Smooth muscle cell (in vitro differentiated cells): ENCODE measurements around the gene CHST11. TPM values are rescaled to one million over a fixed set of nuclear protein-coding genes. Genes with fewer than 3 reads are reported as not detected.

Experiments
- DNase-seq: peaks from one replicate; lab custom pipeline; 2025; ENCODE audit not compliant: unreplicated experiment; lab: John Stamatoyannopoulos, UW
- H2AFZ ChIP-seq: fragments of 200-600 bp; sonication (generic); 2 replicates; pipeline ENCODE4 v1.6.0; 2016; ENCODE audit warnings: antibody characterized with exemption, low read depth, mild to moderate bottlenecking
- H3F3A ChIP-seq: fragments of 200-600 bp; sonication (generic); 2 replicates; pipeline ENCODE4 v1.6.0; 2017; ENCODE audit warnings: antibody characterized with exemption, low read depth
- H3K27ac ChIP-seq: fragments of 200-600 bp; sonication (generic); 2 replicates; pipeline ENCODE4 v1.5.1; 2016; ENCODE audit warnings: low read depth, mild to moderate bottlenecking
- H3K27me3 ChIP-seq: fragments of 200-600 bp; sonication (generic); 2 replicates; pipeline ENCODE4 v1.6.1; 2016; ENCODE audit warnings: low read depth, mild to moderate bottlenecking
- H3K36me3 ChIP-seq: fragments of 200-600 bp; sonication (generic); 2 replicates; pipeline ENCODE4 v1.5.1; 2016; ENCODE audit warnings: low read depth
- H3K4me1 ChIP-seq: fragments of 200-600 bp; sonication (generic); 2 replicates; pipeline ENCODE4 v1.5.1; 2016; ENCODE audit warnings: low read depth
- H3K4me2 ChIP-seq: fragments of 200-600 bp; sonication (generic); 2 replicates; pipeline ENCODE4 v1.6.0; 2016; ENCODE audit warnings: mild to moderate bottlenecking
- H3K4me3 ChIP-seq: fragments of 200-600 bp; sonication (generic); 2 replicates; pipeline ENCODE4 v1.5.1; 2016; ENCODE audit warnings: mild to moderate bottlenecking
- H3K79me2 ChIP-seq: fragments of 200-600 bp; sonication (generic); 2 replicates; pipeline ENCODE4 v1.6.0; 2016; ENCODE audit warnings: low read depth, mild to moderate bottlenecking
- H3K9ac ChIP-seq: fragments of 200-600 bp; sonication (generic); 2 replicates; pipeline ENCODE4 v1.6.0; 2016; ENCODE audit warnings: low read depth
- H3K9me3 ChIP-seq: fragments of 200-600 bp; sonication (generic); replicated peaks from 2 replicates; pipeline ENCODE4 v1.5.1; 2016; ENCODE audit warnings: low read depth
- H4K20me1 ChIP-seq: fragments of 200-600 bp; sonication (generic); 2 replicates; pipeline ENCODE4 v1.6.0; 2016; ENCODE audit warnings: low read depth
- WGBS: methylation state at CpG from one replicate; pipeline ENCODE4 v1.1.7; 2016; ENCODE audit warnings: low lambda C conversion rate; 5-methylcytosine and 5-hydroxymethylcytosine counted together
- polyA plus RNA-seq: library from polyadenylated mRNA; unstranded; fragments of >200 nt; fragmentation: Nextera tagmentation; extraction: Ambion mirVana; gene quantifications from 2 replicates; pipeline ENCODE4 v1.2.1, GENCODE V29; 2016
- total RNA-seq: library from RNA; depleted of rRNA; stranded (reverse); fragments of >200 nt; gene quantifications from 2 replicates; pipeline ENCODE4 v1.2.3, GENCODE V29; 2014
- TF ChIP-seq, protein P1 (sequence below): fragments of 200-600 bp; sonication (generic); IDR thresholded peaks from 2 replicates; pipeline ENCODE4 v1.5.1; 2017; ENCODE audit warnings: borderline replicate concordance, mild to moderate bottlenecking, antibody characterized with exemption; ENCODE audit not compliant: insufficient read depth, poor library complexity, severe bottlenecking

Gene CHST11
- total and polyA plus RNA-seq, 2 experiments from 2014 or later = 6.9 to 10.2 TPM

DNA sequence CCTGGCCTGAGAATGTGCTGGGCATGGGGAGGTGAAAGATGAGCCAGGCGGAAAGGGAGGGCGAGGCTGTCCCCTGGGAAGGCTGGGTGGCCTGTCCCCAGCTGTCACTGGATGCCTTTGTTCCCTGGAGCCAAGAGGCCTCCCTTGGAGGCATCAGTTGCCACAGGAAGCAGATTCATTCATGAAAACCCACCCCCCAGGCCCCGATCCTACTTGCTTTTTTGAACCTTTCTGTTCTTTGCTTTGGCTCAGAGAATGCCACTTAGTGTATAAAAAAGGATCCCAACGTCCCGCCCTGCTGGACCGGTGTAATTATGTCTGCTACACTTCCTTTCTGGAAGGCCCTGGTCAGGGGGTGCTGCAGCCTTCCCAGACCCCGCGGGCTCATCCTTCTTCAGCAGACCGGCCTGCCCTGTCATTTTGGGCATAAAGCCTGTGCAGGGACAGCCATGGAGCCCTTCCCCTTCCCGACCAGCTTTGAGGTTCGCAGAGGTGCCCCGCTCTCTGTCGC, 281.1 kb downstream of the CHST11 start:
- Histone ChIP-seq H3F3A (no peaks in the 10 kb centered on the region), H3K4me2 (no peak overlapping the region), H3K9me3 (no peaks in the 10 kb centered on the region), H3K27me3 (no peaks in the 10 kb centered on the region), H3K9ac (no peak overlapping the region), H3K4me3 (no peak overlapping the region), H3K79me2 (no peaks in the 10 kb centered on the region), H4K20me1 (peaks cover 9% of the 10 kb centered on the region), H3K36me3 (no peaks in the 10 kb centered on the region), H3K27ac (no peak overlapping the region), H3K4me1 (peaks cover 20% of the 10 kb centered on the region), H2AFZ (no peak overlapping the region)
- 79% methylated on average over 13 of the region's 13 CpGs for WGBS
- DNase-seq = no peak
- TF ChIP-seq, protein P1, sequence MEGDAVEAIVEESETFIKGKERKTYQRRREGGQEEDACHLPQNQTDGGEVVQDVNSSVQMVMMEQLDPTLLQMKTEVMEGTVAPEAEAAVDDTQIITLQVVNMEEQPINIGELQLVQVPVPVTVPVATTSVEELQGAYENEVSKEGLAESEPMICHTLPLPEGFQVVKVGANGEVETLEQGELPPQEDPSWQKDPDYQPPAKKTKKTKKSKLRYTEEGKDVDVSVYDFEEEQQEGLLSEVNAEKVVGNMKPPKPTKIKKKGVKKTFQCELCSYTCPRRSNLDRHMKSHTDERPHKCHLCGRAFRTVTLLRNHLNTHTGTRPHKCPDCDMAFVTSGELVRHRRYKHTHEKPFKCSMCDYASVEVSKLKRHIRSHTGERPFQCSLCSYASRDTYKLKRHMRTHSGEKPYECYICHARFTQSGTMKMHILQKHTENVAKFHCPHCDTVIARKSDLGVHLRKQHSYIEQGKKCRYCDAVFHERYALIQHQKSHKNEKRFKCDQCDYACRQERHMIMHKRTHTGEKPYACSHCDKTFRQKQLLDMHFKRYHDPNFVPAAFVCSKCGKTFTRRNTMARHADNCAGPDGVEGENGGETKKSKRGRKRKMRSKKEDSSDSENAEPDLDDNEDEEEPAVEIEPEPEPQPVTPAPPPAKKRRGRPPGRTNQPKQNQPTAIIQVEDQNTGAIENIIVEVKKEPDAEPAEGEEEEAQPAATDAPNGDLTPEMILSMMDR = no peak

DNA sequence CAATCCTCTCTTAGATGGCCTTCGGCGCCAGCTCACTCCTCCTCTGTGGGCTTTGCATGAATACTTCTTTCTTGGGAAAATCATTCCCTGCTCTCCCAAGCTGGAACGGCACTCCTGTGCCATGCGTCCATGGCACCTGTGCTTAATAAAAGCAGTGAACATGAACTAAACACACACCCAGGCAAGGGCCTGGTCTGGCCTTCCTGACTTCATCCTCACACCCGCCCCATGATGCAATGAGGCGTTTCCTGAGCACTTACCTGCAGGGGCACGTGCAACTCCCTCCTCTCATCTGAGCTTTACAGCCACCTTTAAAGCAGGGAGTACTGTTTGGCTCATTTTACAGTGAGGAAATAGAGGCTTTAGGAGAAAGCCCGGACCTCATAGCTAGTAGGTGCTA, 281.6 kb downstream of the CHST11 start:
- no peaks in the 10 kb centered on the region for H3K79me2 ChIP-seq
- H3K4me2 ChIP-seq = no peak overlapping the region
- TF ChIP-seq, protein P1 = no peak
- H2AFZ ChIP-seq = no peak overlapping the region
- H3F3A ChIP-seq = no peaks in the 10 kb centered on the region
- no peak overlapping the region for H3K9ac ChIP-seq
- no peaks in the 10 kb centered on the region for H3K9me3 ChIP-seq
- DNase-seq = no peak
- peaks cover 20% of the 10 kb centered on the region for H3K4me1 ChIP-seq
- H3K4me3 ChIP-seq = no peak overlapping the region
- peaks cover 7% of the 10 kb centered on the region for H4K20me1 ChIP-seq
- no peaks in the 10 kb centered on the region for H3K36me3 ChIP-seq
- H3K27ac ChIP-seq = no peak overlapping the region
- 79% methylated on average over 8 of the region's 8 CpGs for WGBS
- no peaks in the 10 kb centered on the region for H3K27me3 ChIP-seq

DNA sequence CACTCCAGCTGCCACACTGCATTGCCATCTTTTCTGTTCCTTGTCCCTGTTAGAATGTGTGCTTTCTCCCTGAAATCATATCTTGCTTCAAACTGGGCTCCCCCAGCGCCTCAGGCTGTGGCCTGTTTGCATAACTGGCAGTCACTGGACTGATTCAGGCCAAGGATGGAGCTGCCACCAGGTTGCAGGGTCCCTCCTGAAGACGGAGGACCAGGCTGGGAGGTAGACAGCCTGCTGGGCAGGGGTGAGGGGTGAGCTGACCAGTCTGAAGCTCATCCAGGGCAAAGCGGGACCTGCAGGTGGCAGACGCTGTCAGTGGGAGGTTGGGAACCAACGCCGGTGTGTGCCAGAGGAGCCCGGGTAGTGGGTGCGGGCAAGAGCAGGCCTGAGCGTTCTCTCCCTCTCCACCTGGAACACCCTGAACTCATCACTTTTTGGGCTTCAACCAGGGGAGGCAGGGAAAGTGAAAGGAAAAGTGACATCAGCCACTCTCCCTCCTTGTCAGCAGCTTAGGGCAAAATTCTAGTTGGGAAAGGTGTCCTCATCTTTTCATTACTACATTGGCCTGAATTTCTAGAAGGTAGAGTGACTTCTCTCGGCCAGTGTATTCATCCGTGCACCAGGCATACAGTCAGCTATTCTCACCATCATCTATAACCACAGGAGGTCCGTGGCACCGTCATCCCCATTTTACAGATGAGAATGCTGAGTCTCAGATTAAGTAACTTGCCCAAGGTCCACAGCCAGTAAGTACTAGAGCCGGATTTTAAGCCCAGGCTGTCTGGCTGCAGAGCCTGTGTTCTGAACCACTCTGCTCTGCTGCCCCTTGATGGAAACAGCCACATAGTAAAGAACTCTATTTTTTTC, 282.3 kb downstream of the CHST11 start:
- Histone ChIP-seq H3K27ac (no peak overlapping the region), H3K36me3 (no peaks in the 10 kb centered on the region), H3K4me3 (no peak overlapping the region), H3K79me2 (no peaks in the 10 kb centered on the region), H3F3A (no peaks in the 10 kb centered on the region), H4K20me1 (peaks cover 9% of the 10 kb centered on the region), H3K9ac (no peak overlapping the region), H3K4me1 (peaks cover 20% of the 10 kb centered on the region), H3K4me2 (no peak overlapping the region), H3K9me3 (no peaks in the 10 kb centered on the region), H2AFZ (no peak overlapping the region), H3K27me3 (no peaks in the 10 kb centered on the region)
- TF ChIP-seq, protein P1 = no peak
- no peak for DNase-seq
- WGBS = 96% methylated on average over 14 of the region's 14 CpGs
